Left lung (tissue), 10 donors: ENCODE measurements around the gene CNST. TPM values are rescaled to one million over a fixed set of nuclear protein-coding genes. Genes with fewer than 3 reads are reported as not detected.
"Not testable (repeated sequence)": the region's sequence is repeated elsewhere in the genome, so short reads cannot be mapped to it uniquely, and the experiment has no call there.

Source experiments
- ATAC-seq: fragments of 200-7000 bp; cut with Tn5 transposase; one replicate; pipeline ENCODE4 v1.9.1; 2020; ENCODE audit warnings: moderate library complexity
- DNase-seq, 4 donors: peaks; one replicate each; pipeline ENCODE4 v3.0.0-alpha.2; 2013 to 2020
- H3K27ac ChIP-seq, 2 donors: fragments of 200-600 bp; sonication (generic) in 1 of 2; one replicate each; pipeline versions ENCODE4 v1.5.0 to v1.8.0; 2020 to 2021
- H3K27me3 ChIP-seq, 2 donors: fragments of 200-600 bp; sonication (generic) in 1 of 2; one replicate each; pipeline versions ENCODE4 v1.5.0 to v1.8.0; 2020 to 2021
- H3K36me3 ChIP-seq, 2 donors: fragments of 200-600 bp; sonication (generic) in 1 of 2; one replicate each; pipeline versions ENCODE4 v1.5.0 to v1.8.0; 2020 to 2021
- H3K4me1 ChIP-seq, 2 donors: fragments of 200-600 bp; one replicate each; pipeline ENCODE4 v1.8.0; 2021
- H3K4me3 ChIP-seq, 2 donors: fragments of 200-600 bp; sonication (generic) in 1 of 2; one replicate each; pipeline versions ENCODE4 v1.5.0 to v1.8.0; 2020 to 2021; ENCODE audit warnings: mild to moderate bottlenecking in 1 of 2
- H3K9me3 ChIP-seq, 2 donors: fragments of 200-600 bp; sonication (generic) in 1 of 2; one replicate each; pipeline versions ENCODE4 v1.5.0 to v1.8.0; 2020 to 2021
- CTCF ChIP-seq, 2 donors: fragments of 200-600 bp; sonication (generic) in 1 of 2; IDR thresholded peaks; one replicate each; pipeline versions ENCODE4 v1.5.0 to v1.8.0; 2021; ENCODE audit warnings: antibody characterized with exemption in 2 of 2
- intact Hi-C, 2 donors: fragments of 100-400 bp; cut with DNase I; formaldehyde crosslinking; loops; one replicate each; pipeline versions ENCODE4 v1.11.2 to v1.14.2; 2022
- polyA plus RNA-seq, 6 donors: library from polyadenylated mRNA; unstranded; fragments of 120-200 nt; gene quantifications; one replicate each; pipeline ENCODE4 v1.2.1, GENCODE V29; 2013; ENCODE audit not compliant: insufficient read length in 6 of 6
- total RNA-seq, 2 donors: library from RNA; stranded (reverse); fragmentation: NEBNext Ultra II Directional; extraction: Animal tissue kit (Norgen Biotek cat#: 25700); gene quantifications; one replicate each; pipeline ENCODE4 v1.2.1, GENCODE V29; 2021
- donor health status: DM: no; HTN: yes; CAD: no.
- donor health status: DM: no; HTN: no; CAD: no.

The CNST gene
- total and polyA plus RNA-seq, 8 donors: 18.0 to 24.0 (median 19.6) TPM

DNA sequence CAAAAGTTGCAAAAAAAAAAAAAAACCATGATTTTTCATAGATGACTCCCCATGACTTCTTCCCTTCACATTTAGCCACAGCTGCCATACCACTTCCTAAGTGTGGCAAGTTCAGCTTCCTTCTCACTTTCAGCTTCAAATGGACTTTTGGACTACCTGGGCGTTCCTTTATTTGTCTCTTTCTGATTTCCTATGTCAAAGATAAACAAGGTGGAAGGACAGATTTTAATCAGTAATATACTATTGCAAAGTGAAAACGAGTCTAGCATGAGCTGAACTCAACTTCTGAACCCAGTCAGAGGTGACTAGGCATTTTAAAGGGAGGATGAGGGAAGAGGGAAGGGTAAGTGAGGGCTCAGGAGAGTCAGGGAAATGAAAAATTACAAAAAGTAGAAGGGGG lies 143.6 kb downstream of the CNST start:
- peaks cover 0 to 25% of the 10 kb centered on the region in 2 donors for H3K4me1 ChIP-seq
- intact Hi-C loops: no loop called here
- no peaks in the 10 kb centered on the region for H3K36me3 ChIP-seq
- DNase-seq: no peak
- H3K4me3 ChIP-seq: no peak overlapping the region
- no peaks in the 10 kb centered on the region for H3K27me3 ChIP-seq
- H3K9me3 ChIP-seq: peaks cover 0 to 3% of the 10 kb centered on the region in 2 donors
- ATAC-seq: no peak
- H3K27ac ChIP-seq: no peak overlapping the region
- no peak for TF ChIP-seq CTCF (IDR thresholded peaks at IDR 0.05)

- ATAC-seq: no peak
- Histone ChIP-seq H3K27me3 (no peaks in the 10 kb centered on the region), H3K27ac (no peak overlapping the region), H3K9me3 (peaks cover 0 to 3% of the 10 kb centered on the region in 2 donors), H3K4me1 (peaks cover 0 to 17% of the 10 kb centered on the region in 2 donors), H3K4me3 (no peak overlapping the region), H3K36me3 (no peaks in the 10 kb centered on the region)
- no peak for TF ChIP-seq CTCF (IDR thresholded peaks at IDR 0.05)
- DNase-seq: no peak
- intact Hi-C loops: no loop called here
Measured at GRCh38 chr1:246711548-246712003, 145.3 kb downstream of the CNST start.

DNA sequence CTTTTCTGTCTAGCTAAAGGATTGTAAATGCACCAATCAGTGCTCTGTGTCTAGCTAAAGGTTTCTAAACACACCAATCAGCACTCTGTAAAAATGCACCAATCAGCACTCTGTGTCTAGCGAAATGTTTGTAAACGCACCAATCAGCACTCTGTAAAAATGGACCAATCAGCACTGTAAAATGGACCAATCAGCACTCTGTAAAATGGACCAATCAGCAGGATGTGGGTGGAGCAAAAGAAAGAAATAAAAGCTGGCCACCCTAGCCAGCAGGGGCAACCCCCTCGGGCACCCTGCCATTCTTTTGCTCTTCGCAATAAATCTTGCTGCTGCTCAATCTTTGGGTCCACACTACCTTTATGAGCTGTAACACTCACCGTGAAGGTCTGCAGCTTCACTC lies 146.2 kb downstream of the CNST start:
- H3K4me1 ChIP-seq: peaks cover 0 to 12% of the 10 kb centered on the region in 2 donors
- H3K9me3 ChIP-seq, H3K27ac ChIP-seq, H3K4me3 ChIP-seq, DNase-seq, intact Hi-C loops, ATAC-seq, H3K36me3 ChIP-seq, H3K27me3 ChIP-seq: not testable (repeated sequence)

Other genes starting within 250 kb of the CNST start
- 10 to 100 TPM; 29.9 to 35.1 TPM for gene SMYD3, start 59.2 kb upstream of the CNST start, total RNA-seq
- 10 to 100 TPM; 20.4 to 26.5 (median 22.8) TPM for gene SMYD3, start 59.2 kb upstream of the CNST start, polyA plus RNA-seq
- gene TFB2M, start 195 bp upstream of the CNST start, total RNA-seq: 1 to 10 TPM; 8.8 to 9.3 TPM
- 10 to 100 TPM; 15.2 to 17.5 (median 17.0) TPM for gene TFB2M, start 195 bp upstream of the CNST start, polyA plus RNA-seq
- gene SCCPDH, start 158.0 kb downstream of the CNST start, total RNA-seq: 10 to 100 TPM; 28.3 to 32.9 TPM
- gene SCCPDH, start 158.0 kb downstream of the CNST start, polyA plus RNA-seq: 10 to 100 TPM; 40.6 to 45.0 (median 43.7) TPM